ENCODE data around the gene TSPAN14. TPM values are rescaled to one million over a fixed set of nuclear protein-coding genes. Genes with fewer than 3 reads are reported as not detected.

Gene TSPAN14
- total RNA-seq, 1 experiment from 2014 or later = 46.8 TPM

DNA sequence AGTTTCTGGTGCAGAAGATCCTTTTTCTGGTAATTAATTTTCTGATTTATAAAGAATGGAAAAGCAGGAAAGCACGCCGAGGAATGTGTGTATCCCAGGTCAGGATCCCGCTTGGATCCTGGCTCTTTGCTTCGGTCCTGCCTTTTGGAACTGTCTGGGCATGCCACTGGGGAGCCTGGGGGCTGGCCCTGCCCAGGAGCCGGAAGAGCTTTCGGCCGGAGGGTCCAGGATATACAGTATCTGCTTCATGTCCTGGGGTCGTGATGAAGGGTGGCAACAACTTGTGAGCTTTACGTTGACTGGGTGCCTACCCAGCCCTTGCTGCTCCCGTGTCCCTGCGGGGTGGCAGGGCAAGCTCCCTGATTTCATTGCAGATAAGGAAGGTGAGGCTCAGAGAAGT, 86.0 kb downstream of the TSPAN14 start:
- H4K8ac ChIP-seq (replicated peaks; ENCODE audit: insufficient read length, low read depth, low read length) = no peak overlapping the region
- H4K5ac ChIP-seq (ENCODE audit: insufficient read length, low read depth, low read length) = no peak overlapping the region
- H4K20me1 ChIP-seq (ENCODE audit: control insufficient read depth, insufficient read depth, insufficient read length) = peaks cover 2% of the 10 kb centered on the region
- H2BK120ac ChIP-seq (ENCODE audit: low read depth, low read length, poor library complexity, severe bottlenecking) = no peak overlapping the region
- no peaks in the 10 kb centered on the region for H3K23me2 ChIP-seq (ENCODE audit: insufficient read length, low read depth, low read length, poor library complexity, severe bottlenecking)
- H3K4me1 ChIP-seq (ENCODE audit: insufficient read depth, low read length) = no peaks in the 10 kb centered on the region
- TF ChIP-seq, protein P1, sequence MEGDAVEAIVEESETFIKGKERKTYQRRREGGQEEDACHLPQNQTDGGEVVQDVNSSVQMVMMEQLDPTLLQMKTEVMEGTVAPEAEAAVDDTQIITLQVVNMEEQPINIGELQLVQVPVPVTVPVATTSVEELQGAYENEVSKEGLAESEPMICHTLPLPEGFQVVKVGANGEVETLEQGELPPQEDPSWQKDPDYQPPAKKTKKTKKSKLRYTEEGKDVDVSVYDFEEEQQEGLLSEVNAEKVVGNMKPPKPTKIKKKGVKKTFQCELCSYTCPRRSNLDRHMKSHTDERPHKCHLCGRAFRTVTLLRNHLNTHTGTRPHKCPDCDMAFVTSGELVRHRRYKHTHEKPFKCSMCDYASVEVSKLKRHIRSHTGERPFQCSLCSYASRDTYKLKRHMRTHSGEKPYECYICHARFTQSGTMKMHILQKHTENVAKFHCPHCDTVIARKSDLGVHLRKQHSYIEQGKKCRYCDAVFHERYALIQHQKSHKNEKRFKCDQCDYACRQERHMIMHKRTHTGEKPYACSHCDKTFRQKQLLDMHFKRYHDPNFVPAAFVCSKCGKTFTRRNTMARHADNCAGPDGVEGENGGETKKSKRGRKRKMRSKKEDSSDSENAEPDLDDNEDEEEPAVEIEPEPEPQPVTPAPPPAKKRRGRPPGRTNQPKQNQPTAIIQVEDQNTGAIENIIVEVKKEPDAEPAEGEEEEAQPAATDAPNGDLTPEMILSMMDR (conservative IDR thresholded peaks at IDR 0.05) = no peak
- no peak overlapping the region for H2BK12ac ChIP-seq (ENCODE audit: insufficient read length, low read depth, low read length)
- WGBS (ENCODE audit: extremely low coverage, insufficient read length, low lambda C conversion rate) = no CpG with 5 or more reads among the region's 11 CpGs
- no peaks in the 10 kb centered on the region for H3K79me1 ChIP-seq (ENCODE audit: insufficient read depth, low read depth, low read length, poor library complexity, severe bottlenecking)
- DNase-seq = no peak
- no peak overlapping the region for H3K9ac ChIP-seq (ENCODE audit: extremely low read depth, insufficient read length, low read length)
- no peak overlapping the region for H3K4ac ChIP-seq (ENCODE audit: low read depth, low read length)
- Mint-ChIP-seq H3K4me1 (peaks cover 0 to 4% of the 10 kb centered on the region in 2 experiments; a peak in 1 of 4 replicates), H3K9me3 (peaks cover 7 to 9% of the 10 kb centered on the region in 2 experiments; a peak in 4 of 5 replicates), H3K27me3 (ENCODE audit: low read depth) (peaks cover 13% of the 10 kb centered on the region), H3K36me3 (ENCODE audit: insufficient read depth in 1 of 3, low read depth in 3 of 3) (peaks cover 4 to 9% (median 5%) of the 10 kb centered on the region in 3 experiments; a peak in 5 of 7 replicates), H3K4me3 (no peak overlapping the region), H3K27ac (no peak overlapping the region)
- no peak overlapping the region for H3K27ac ChIP-seq (ENCODE audit: insufficient read length, low read depth, low read length)
- no peak overlapping the region for H2BK20ac ChIP-seq (ENCODE audit: low read depth, low read length, poor library complexity, severe bottlenecking)
- no peak overlapping the region for H2BK5ac ChIP-seq (ENCODE audit: insufficient read length, low read length)
- H3K56ac ChIP-seq (ENCODE audit: insufficient read length, low read depth, low read length) = no peak overlapping the region
- no peaks in the 10 kb centered on the region for H3K9me3 ChIP-seq (ENCODE audit: control insufficient read depth, low read depth, low read length)
- no peaks in the 10 kb centered on the region for H3K27me3 ChIP-seq (ENCODE audit: insufficient read depth, low read length)
- H3K23ac ChIP-seq (ENCODE audit: insufficient read length, low read depth, low read length) = no peak overlapping the region
- no peak overlapping the region for H3T11ph ChIP-seq (ENCODE audit: low read length)
- H3K14ac ChIP-seq (ENCODE audit: insufficient read depth, low read length) = no peak overlapping the region
- no peak overlapping the region for H3K4me2 ChIP-seq (ENCODE audit: insufficient read depth, insufficient read length, low read length)
- no peak overlapping the region for H3K18ac ChIP-seq (ENCODE audit: insufficient read length, low read depth, low read length)
- H2AFZ ChIP-seq (ENCODE audit: low read length) = no peak overlapping the region
- no peaks in the 10 kb centered on the region for H3K79me2 ChIP-seq (ENCODE audit: insufficient read depth, low read length)
- no peak overlapping the region for H2AK5ac ChIP-seq (ENCODE audit: insufficient read length, low read length)
- H4K91ac ChIP-seq (ENCODE audit: insufficient read length, low read depth, low read length) = no peak overlapping the region
- no peak overlapping the region for H2BK15ac ChIP-seq (ENCODE audit: low read depth, low read length)
